Dermis lymphatic vessel endothelial cell (primary cell): Measurements from ENCODE around the gene TRIM58. TPM values are rescaled to one million over a fixed set of nuclear protein-coding genes. Genes with fewer than 3 reads are reported as not detected.

Experiments
- total RNA-seq: library from RNA; depleted of rRNA; stranded (reverse); fragments of >200 nt; gene quantifications from 2 replicates; pipeline ENCODE4 v1.2.1, GENCODE V29; 2014

Gene TRIM58
- total RNA-seq = 0.33 and 0.43 TPM in 2 replicates

DNA sequence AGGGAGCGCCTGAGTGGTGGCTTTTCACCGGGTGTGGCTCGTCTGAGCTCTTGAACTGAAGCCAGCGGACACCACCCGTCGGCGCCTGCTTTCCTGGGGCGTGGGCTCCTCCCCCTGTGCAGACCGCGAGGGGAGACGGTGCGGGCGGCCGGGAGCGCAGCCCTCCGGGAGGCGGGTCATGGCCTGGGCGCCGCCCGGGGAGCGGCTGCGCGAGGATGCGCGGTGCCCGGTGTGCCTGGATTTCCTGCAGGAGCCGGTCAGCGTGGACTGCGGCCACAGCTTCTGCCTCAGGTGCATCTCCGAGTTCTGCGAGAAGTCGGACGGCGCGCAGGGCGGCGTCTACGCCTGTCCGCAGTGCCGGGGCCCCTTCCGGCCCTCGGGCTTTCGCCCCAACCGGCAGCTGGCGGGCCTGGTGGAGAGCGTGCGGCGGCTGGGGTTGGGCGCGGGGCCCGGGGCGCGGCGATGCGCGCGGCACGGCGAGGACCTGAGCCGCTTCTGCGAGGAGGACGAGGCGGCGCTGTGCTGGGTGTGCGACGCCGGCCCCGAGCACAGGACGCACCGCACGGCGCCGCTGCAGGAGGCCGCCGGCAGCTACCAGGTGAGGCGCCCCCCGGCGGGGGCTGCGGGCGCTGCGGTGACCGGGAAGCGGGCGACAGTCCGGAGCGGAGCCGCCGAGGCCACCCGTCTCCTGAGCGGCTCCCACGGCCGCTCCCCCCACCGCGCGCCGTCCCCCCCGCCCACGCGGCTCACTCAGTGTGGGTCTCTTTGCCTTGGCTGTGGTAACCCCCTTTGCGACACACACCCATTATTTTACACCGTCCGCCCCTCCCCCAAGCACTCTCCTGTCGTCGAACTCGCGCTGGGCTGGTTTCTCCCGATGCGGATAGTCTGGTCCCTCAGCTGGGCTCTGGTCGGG, at the start of gene TRIM58:
TRIM58 (plus strand) TSS at position 119 of the 916 bp plus-strand sequence; CDS start at position 179, 60 bp downstream.

GRCh38 chr1:247824023-247824422, 33.0 kb upstream of the TRIM58 start, which contains the start of gene OR14A16:
OR14A16 (minus strand) TSS chr1:247824119; CDS start chr1:247815729, 8,390 bp downstream.

DNA sequence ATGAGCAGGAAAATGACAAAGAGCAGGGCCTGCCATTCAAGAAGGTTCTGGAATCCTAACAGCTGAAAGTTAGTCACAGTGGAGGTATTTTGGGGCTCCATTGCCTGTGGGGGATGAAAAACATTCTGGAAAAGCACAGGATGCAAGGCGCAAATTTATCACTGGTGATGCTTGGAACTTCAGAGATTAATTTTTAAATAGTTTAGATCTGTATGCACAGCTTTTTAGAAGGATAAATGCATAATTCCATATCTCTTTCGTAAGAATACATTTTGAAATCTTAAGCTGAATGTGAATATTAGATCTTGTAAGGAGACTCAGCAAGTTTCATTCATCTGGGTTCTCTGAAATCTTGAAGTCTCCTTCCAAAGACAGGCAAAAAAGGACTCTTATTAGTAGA, 15.2 kb upstream of the TRIM58 start, which contains the start of gene OR11L1:
OR11L1 (minus strand) TSS at position 101 of the 400 bp plus-strand sequence; CDS start at position 101, 0 bp downstream.

GRCh38 chr1:247895163-247895637, 38.2 kb downstream of the TRIM58 start, which contains the start of gene OR2W3:
OR2W3 (plus strand) TSS chr1:247895587; CDS start chr1:247895587, 0 bp downstream.

DNA sequence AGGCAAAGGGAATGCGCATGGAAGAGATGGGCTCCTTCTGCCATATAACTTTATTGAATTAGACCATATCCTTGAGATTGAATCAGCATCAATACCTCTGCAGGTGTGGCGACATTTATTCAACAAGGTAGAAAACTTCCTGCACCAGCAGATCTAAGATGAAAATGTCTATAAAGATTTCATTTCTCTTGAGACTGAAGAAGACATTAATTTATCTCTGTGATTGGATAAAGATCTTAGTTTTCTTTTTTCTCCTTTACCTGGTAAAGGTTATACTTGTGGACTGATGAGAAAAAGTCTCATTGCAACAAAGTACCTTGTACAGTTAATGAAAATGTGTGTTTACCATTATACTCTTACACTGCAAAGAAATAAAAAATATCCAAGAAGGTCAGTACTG, 63.0 kb downstream of the TRIM58 start, which contains the start of gene OR2T8:
OR2T8 (plus strand) TSS at position 301 of the 400 bp plus-strand sequence. CDS start 766 bp downstream, outside the sequence.

GRCh38 chr1:247924868-247925267, 67.9 kb downstream of the TRIM58 start, which contains the start of gene OR2AJ1:
OR2AJ1 (plus strand) TSS chr1:247924889; CDS start chr1:247933769, 8,880 bp downstream.

Other genes with a start within 250 kb of the TRIM58 start
- not detected in 2 replicates for gene OR13G1, start 177.4 kb upstream of the TRIM58 start, total RNA-seq
- gene OR6F1, start 140.5 kb upstream of the TRIM58 start, total RNA-seq = not detected in 2 replicates
- gene OR14K1, start 118.6 kb upstream of the TRIM58 start, total RNA-seq = 0.11 TPM in 1 of 2 replicates, not detected in the other
- not detected in 2 replicates for gene OR14A2, start 109.0 kb upstream of the TRIM58 start, total RNA-seq
- gene OR1C1, start 96.6 kb upstream of the TRIM58 start, total RNA-seq = not detected in 2 replicates
- gene OR14A16, start 33.1 kb upstream of the TRIM58 start, total RNA-seq = not detected in 2 replicates
- not detected in 2 replicates for gene OR11L1, start 15.3 kb upstream of the TRIM58 start, total RNA-seq
- 0.09 and 0.33 TPM in 2 replicates for gene OR2W3, start 38.4 kb downstream of the TRIM58 start, total RNA-seq
- gene OR2T8, start 63.1 kb downstream of the TRIM58 start, total RNA-seq = not detected in 2 replicates
- gene OR2AJ1, start 67.7 kb downstream of the TRIM58 start, total RNA-seq = not detected in 2 replicates
- gene OR2L8, start 91.7 kb downstream of the TRIM58 start, total RNA-seq = not detected in 2 replicates
- not detected in 2 replicates for gene OR2AK2, start 108.0 kb downstream of the TRIM58 start, total RNA-seq
- gene OR2L5, start 156.5 kb downstream of the TRIM58 start, total RNA-seq = not detected in 2 replicates
- gene OR2L2, start 172.9 kb downstream of the TRIM58 start, total RNA-seq = not detected in 2 replicates
- not detected in 2 replicates for gene OR2L3, start 189.6 kb downstream of the TRIM58 start, total RNA-seq
- not detected in 2 replicates for gene OR2L13, start 238.0 kb downstream of the TRIM58 start, total RNA-seq